Kidney capillary endothelial cell (primary cell): ENCODE results near the gene RAD51.

Experiments used
- DNase-seq: peaks from one replicate; pipeline ENCODE4 v3.0.0-alpha.2; 2018; ENCODE audit warnings: low spot score

Gene RAD51

DNA sequence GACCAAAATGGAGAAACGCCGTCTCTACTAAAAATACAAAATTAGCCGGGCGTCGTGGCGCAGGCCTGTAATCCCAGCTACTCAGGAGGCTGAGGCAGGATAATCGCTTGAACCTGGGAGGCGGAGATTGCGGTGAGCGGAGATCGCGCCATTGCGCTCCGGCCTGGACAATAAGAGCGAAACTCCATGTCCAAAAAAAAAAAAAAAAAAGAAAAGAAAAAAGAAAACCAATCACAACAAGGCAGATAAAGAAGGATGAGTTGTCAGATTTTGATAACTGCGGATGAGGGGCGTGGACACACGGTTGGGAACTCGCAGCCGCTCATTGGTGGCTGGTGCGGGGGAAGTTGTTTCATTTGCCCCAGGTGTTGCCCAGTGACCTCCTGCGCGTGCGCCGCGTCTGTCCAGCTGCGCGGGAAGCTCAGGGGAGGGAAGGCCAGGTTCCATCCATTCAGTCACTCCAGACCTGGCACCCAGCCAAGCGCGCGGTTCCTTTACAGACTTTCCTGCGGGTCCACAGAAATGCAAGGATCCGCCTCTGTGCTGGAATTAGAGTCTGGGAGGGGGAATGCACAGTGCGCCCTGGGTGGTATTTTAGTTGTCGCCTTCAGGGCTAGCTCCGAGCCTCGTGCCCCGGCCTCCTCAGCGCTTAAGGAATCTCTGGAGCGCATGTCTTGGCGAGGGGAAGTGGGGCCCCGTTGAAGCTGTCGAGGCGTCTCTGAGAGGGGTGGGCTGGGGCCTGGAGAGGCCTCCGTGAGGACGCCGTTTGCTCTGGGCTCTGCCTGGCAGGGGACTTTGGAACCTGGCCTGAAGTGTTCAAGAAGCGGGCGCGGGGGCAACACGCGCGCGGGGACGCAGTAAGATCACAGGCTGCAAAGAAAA is 68.2 kb downstream of the RAD51 start:
- DNase-seq = no peak

DNA sequence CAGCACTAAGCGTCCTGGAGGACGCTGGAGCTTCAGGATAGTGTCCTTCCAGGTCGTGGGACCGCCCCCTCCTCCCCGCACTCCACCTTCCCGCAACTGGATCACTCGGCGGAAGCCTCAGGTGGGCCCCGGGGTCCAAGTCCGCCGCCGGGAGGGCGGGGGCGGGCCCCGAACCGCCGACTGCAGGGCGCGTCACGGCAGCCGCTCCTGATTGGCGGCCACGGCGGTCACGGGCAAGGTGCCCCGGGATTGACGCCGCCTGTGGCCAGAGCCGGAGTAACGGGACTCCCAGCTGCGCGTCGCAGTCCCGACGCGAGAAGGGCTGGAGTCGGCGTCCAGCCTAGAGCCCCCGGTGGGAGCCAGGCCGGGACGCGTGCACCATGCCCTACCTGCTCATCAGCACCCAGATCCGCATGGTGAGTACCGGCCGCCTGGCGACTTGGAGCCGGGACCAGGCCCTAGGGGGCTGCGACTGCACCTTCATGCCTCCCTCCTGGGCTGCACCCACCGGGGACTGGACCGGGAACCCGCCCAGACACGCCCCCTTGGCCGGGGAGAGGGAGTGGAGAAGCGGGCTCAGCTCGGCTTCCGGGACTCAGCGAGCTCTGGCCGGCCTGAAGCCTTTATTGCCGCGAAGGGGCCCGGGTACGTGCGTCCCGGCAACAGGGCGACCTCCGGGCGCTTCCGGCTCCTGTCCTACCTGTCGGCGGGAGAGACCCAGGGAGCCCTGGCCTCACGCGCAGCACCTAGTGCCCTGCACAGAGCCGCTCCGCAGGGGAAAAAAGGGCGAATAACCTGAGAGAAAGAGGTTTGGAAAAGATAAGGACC is 69.0 kb downstream of the RAD51 start, which contains the start of gene GCHFR:
GCHFR (plus strand) TSS at position 268 of the 828 bp plus-strand sequence; CDS start at position 381, 113 bp downstream.
- no peak for DNase-seq

DNA sequence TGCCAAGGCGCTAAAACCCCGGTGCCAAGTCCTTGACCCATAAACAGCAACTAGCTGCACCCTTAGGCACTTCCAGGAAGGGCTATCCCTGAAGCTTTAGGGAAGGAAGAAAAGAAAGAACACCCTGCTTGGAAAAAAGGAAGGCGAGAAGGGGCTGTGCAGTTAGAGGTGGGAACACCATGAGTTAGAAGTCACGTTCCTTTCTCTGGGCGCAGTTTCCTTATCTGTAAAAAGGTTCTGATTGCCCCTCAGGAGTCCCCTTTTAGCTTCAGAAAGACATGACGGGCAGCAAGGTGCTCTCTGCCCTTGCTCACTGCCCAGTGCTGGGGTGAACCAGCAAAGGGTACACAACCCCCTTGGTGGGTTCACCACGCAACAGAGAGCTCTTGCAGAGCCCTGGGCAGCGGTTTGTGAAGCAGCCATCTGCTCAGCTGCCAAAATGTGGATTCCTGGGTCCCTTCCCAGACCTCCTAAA is 69.7 kb downstream of the RAD51 start:
- DNase-seq = no peak

DNA sequence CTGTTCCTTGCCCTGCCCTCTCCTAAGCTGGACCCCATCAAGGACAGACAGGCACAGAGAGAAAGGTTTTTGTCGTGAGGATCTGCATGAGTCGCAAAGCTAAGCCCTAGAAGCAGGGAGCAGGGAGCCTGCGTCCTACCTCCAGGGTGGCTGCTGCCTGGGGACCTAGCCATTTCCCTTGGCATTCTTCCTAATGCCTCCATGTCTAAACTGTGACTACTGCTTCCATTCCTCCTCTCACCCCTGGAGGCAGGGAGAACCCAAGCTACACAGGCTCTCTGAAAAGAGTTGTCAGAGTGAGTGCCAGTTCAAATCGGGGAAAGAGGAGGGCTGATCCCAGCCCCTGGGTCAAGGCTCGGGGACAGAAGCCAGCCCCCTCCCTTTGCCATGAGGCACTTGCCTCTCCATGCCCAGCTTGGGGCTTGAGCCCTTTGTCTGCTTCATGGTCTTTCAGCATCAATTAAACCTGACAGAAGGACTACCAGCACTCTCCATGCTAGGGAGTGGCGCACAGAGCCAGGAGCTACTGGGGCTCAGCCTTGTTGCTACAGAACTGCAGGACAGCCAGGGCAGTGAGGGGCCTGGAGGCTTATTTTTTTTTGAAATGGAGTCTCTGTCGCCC is 71.3 kb downstream of the RAD51 start:
- DNase-seq = no peak

DNA sequence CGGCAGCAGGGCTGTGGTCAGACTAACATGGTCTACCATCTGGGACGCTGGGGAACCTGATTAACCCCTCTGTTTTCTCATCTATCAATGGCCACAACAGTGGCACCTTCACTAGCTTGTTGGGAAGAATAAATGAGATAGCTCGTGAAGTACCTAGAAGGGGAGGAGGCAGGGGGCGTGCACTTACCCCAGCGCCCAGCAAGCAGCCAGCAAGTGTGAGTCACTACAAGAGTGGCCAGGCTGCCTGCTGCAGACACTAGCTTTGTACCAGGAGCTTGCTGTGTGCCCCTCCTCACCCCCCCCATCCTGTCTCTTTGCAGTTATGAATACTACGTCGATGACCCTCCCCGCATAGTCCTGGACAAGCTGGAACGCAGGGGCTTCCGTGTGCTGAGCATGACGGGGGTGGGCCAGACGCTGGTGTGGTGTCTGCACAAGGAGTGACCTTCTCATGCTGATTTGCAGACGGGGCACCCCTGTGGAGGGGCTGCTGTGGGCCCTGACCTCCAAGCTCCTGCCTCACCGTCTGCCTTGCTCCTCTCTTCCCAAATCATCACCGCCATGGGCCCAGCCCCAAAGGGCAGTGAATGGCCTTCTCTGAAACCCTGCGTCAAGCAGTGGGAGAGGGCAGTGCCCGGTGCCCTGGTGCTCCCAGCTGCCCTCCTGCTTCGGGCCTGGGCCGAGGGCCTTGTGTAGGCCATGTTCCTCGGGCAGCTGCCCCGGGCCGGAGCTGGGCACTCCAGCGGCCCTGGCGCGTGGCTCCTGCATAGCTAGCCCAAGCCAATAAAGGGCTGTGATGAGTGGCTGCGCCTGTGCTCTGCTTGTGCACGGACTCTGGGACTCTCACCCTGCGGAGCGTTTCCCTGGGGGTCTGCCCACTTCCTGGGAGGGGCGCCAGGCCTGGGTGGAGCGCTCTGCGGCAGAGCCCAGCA is 72.2 kb downstream of the RAD51 start:
- no peak for DNase-seq

DNA sequence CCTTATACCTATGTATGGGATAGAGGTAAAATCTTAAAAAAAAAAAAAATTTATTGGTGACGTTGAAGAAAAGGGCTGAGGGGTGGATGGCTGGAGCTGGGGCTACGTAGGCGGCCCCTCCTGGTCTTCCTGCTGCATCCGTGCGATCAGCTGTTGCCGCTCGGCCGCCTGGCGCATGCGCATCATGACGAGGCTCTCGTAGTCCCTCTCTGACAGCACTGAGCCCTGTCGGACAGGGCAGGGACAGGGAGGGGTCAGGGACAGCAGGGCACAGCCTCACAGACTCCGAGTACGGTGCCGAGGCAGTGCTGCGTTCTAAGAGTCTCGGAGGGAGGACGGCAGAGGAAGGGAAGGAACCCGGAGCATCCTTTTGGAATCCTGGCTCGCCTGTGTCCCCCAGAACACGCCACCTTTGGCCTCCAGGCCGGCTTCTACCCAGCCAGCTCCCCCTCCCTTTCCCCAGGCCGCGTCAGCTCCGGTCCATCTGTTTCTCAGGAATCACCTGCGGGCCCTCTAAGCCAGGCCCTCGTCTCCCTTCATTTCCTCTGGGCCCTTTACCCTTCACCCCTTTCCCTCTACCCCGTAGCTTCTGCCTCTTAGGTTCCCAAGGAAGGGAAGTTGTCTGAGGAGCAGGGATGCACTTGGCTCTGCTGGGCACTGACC is 73.0 kb downstream of the RAD51 start:
- no peak for DNase-seq

DNA sequence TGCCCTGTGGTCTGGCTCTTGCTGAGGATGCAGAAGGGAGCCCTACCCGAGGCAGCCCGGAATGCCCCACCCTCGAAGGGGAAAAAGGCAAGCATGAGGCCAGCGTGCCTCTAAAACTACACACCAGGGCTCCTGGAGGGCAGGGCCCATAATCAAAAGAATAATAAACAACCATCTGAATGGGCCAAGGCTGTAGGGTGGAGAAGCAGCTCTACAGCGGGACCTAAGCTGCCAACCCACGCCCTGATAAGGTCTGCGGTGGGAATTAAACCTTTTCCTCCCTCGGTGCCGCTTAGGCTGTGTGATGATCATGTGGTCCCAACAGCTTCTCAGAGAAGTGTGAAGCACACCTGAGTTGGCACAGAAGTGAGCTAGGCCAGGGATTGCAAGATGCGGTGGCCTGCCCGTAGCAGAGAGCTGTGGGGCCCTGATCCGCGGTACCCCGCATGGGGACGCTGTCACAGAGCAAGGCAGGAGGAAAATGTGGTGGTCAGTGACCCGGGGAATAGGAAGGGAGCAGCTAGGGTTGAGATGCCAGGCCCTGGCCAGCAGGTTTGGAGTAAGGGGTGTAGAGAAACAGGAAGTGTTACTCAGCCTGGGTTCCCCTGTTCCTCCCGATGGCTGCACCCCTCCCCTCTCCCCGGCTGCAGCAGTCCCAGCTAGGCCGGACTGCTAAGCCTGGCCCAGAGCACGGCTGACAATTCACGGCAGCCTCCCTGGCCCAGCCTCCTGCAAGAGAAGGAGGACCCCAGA is 73.7 kb downstream of the RAD51 start:
- no peak for DNase-seq

DNA sequence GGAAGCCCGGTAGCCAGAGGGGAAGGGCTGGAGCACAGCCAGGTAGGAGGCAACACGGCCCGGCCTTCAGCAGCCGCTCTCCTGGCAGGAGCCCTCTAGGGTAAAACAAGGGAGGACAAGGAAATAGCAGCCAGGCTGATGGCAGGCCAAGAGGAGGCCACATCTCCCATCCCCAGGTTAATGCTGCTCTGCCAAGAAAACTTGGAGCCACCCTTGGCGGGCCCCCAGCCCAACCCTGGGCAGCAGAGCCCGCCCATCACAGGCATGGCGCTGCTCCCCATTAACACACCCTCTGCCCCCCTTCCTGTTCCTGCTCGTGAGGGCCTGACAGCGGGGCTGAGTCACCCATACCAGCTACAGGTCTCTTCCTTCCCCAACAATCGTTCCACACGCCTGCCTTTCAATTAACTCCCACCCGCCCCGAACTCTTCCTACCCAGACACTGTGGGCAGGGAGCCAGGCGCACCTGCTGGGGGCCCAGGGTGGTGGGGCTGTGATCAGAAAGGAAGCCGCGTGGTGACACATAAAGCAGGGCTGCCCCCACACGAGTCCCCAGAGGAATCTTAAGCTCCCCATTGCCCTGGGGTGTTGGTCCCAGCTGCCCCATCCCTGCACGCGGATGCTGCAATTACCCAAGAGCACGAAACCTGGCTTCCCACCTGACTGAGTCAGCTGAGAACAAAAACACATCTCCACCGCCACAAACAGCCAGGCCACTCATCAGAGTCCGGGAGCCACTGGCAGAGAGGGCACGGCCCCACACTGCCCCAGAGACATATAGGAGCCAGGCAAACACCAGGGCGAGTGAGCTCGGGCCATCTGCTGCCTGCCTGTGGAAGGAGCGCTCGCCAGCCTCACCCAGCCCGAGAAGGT is 74.5 kb downstream of the RAD51 start, which contains the start of gene C15orf62:
C15orf62 (plus strand) TSS at position 707 of the 873 bp plus-strand sequence. CDS start 516 bp downstream, outside the sequence.
- no peak for DNase-seq

DNA sequence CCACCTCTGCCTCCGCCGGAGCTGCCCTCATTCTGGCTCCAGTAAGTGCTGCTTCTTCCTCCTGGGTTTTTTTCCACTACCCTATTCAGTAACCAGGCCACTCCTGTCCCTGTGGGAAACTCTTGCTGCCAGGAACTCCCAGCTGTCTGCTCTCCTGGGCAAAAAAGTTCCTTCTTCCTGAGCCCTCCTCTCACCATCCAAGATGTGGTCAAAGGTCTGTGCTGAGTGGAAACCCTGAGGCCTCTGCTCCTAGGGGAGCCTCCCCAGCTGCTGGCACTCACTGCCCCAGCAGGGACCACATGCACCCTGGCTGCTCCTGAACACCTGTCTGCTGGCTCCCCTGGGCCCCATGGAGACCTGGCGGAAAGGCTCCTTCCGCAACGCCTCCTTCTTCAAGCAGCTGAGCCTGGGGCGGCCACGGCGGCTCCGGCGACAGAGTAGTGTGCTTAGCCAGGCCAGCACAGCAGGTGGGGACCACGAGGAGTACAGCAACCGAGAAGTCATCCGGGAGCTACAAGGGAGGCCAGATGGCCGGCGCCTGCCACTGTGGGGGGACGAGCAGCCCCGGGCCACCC is 75.3 kb downstream of the RAD51 start:
- no peak for DNase-seq

DNA sequence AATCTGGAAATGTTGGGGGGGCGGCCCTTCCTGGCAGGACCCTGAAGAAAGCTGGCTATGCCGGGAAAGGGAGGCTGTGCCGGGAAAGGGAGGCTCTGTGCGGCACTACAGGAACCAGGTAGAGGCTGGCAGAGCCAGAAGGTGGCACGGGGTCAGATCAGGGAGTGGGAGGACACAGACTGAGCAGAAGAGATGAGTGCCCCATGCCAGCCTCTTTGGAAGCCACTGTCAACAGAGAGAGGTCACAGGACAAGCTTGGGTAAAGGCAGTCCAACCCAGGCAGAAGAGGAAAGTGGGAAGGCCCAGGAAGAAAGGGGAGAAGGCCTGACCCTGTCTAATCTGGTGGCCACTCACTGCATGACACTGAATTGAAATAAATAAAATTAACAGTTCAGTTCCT is 76.3 kb downstream of the RAD51 start:
- no peak for DNase-seq

DNA sequence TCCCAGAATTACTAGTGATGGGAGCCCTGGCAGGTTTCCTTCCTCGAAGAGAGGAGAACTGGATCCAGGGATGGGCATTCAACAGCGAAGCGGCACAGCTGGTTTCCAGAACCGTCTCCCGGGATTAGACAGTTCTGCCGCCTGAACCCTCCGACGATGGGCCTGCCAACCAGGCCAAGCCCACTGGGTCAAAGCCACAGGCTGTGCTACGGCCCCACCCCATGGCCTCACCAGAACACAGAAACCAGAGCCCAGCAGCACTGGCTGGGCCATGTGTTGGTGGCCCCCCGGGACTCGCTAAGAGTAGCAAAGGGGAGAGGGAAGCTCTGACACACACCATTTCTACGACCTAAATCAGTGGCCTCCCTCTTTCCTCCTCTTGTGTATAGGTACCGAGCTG is 77.0 kb downstream of the RAD51 start:
- no peak for DNase-seq

DNA sequence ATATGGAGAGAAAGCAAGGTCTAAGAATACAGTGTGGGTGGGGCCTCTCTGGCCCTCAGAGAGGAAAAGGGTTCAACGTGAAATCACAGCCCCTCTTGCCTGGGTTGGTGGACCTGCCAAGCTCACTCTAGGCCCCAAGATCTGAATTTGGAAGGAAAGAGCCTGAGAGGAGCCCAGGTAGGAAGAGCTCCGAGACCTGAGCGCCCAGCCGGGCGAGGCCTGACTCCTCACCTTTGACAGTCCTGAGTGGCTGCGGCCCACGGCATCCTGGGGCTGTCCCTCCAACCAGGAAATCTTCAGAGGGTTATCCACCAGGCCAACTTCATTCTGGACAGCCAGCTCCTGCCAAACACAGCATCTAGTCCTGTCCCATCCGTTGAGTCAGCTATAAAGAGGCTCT is 78.5 kb downstream of the RAD51 start:
- DNase-seq = no peak

DNA sequence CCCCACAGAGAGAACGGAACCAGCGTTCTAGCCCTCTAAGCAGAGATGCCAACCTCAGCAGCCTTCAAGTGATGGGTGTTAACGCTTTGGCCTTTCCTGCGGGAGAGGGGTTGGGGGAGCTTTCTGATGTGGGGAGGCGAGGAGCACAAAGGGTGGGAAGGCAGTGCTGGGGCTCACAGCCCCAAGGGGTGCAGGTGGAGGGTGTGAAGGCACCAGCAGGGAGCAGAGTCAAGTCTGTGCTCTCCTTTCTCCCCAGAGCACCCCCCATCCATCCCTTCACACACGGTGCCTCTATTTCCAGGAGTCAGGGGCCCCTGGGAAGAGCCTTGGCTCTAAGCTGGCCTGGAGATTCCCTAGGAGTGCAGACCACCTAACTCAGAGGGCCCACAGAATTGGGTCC is 78.9 kb downstream of the RAD51 start:
- no peak for DNase-seq

DNA sequence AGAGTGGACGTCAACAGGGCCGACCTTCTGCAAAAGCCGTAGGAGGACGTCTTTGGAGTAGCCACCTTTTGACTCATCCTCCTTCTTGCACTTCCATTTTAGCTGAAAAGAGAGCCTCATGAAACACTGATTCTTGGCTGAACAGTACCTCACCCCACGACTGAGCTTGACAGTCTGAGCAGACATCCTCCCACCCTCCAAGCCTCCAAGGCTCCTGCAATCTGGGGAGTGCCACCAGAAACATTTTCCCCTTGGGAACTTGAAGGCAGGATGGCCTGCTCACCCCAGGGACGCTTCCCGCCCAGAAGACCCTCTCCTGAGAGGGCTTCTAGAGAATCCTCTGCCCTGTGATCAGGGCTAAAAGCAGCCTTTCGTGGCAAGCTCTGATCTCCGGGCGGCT is 80.0 kb downstream of the RAD51 start:
- DNase-seq = no peak

DNA sequence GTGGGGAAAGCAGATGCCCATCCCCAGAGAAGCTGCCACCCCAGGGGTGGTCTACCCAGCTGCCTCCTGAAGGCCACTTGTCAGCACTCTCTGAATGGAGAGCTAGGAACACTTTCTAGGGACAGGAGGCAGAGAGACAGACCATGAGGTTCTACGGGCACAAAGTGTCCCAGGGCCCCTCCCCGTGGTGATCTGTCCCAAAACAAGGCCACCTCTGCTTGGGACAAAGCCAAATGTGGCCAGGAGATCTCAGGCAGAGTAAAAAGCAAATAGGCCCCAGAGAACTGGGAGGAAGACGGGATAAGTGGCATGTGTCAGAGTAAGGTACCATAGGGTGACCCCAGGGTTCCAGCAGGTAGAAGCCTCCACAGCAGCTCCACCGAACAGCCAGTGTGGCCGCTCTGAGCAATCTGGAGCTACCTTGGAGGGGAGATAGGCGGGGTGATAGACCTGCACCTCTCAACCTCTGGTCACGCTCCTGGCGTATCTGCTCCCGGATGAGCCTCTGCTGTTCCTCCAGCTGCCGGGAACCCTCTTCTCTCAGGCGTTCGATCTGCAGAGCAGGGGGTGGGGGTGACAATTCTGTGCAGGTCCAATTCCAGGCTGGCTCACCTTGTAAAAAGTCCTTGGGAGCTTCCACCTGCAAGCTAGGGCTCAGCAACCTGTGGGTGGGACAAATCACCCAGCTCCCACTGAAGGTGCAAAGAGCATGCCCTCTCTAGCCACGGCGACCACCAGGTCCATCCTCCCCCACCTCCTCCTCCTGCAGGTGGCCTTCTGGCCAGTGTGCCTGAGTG is 81.0 kb downstream of the RAD51 start:
- DNase-seq = no peak

DNA sequence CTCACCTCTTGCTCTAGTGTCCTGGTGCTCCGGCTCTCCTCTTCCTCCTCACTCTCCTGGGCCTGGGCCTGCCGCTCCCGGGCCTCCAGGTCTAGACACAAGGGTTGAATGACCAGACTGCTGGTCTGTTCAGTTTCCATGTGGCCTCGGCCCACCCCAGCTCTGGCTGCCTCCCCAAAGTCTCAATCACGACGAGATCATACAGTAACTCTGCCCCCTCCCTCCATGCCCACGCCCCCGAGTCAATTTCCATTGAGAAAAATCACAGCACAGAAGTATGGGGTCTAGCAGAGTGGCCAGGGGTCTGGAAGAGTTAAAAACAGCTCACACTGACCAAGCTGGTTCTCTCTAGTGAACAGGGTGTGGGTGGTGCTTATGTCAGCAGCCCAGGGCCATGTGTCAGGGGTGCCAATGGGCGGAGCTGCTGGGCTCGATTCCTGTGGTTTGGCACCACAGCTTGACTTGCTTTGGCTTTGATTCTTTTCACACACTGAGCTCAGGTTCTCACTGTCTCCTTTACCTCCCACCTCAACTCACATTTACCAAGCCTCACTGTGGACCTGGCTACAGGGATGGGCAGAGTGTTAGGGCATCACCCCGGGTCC is 81.7 kb downstream of the RAD51 start:
- no peak for DNase-seq
